OCI-LY1 (cell line): ENCODE measurements around the gene C7.
"Not testable (repeated sequence)": the region's sequence is repeated elsewhere in the genome, so short reads cannot be mapped to it uniquely, and the experiment has no call there.

Experiments used
- H2AFZ ChIP-seq: fragments of 200-600 bp; sonication (generic), shearing (Covaris generic); 2 replicates; pipeline ENCODE4 v1.6.0; 2014; ENCODE audit warnings: antibody characterized with exemption, mild to moderate bottlenecking, low read length
- H3F3A ChIP-seq: fragments of 200-600 bp; sonication (generic), shearing (Covaris generic); 2 replicates; pipeline ENCODE4 v1.6.0; 2014; ENCODE audit warnings: mild to moderate bottlenecking, antibody characterized with exemption, low read length, moderate library complexity; ENCODE audit not compliant: insufficient read depth
- H3K27ac ChIP-seq: fragments of 200-600 bp; sonication (generic); 2 replicates; pipeline ENCODE4 v1.5.1; 2014; ENCODE audit warnings: low read length, mixed run types, mild to moderate bottlenecking, low read depth; ENCODE audit not compliant: poor library complexity, severe bottlenecking
- H3K27me3 ChIP-seq: fragments of 200-600 bp; sonication (generic); 2 replicates; pipeline ENCODE4 v1.6.0; 2014; ENCODE audit warnings: antibody characterized with exemption, mild to moderate bottlenecking, low read length, moderate library complexity; ENCODE audit not compliant: insufficient read depth
- H3K36me3 ChIP-seq: fragments of 200-600 bp; sonication (generic); 2 replicates; pipeline ENCODE4 v1.6.1; 2014; ENCODE audit warnings: mild to moderate bottlenecking, antibody characterized with exemption, low read length, moderate library complexity, mixed read lengths; ENCODE audit not compliant: insufficient read depth
- H3K4me1 ChIP-seq: fragments of 200-600 bp; sonication (generic); 2 replicates; pipeline ENCODE4 v1.5.1; 2014; ENCODE audit warnings: mild to moderate bottlenecking, low read length, moderate library complexity; ENCODE audit not compliant: insufficient read depth, severe bottlenecking
- H3K4me2 ChIP-seq: fragments of 200-600 bp; sonication (generic), shearing (Covaris generic); 2 replicates; pipeline ENCODE4 v1.6.1; 2014; ENCODE audit warnings: low read length
- H3K4me3 ChIP-seq: fragments of 200-600 bp; sonication (generic); 2 replicates; pipeline ENCODE4 v1.5.1; 2014; ENCODE audit warnings: low read length, low read depth, mild to moderate bottlenecking, mixed read lengths; ENCODE audit not compliant: poor library complexity, severe bottlenecking
- H3K79me2 ChIP-seq: fragments of 200-600 bp; shearing (Covaris generic); 2 replicates; pipeline ENCODE4 v1.6.1; 2016; ENCODE audit warnings: mixed run types, low read length, mixed read lengths; ENCODE audit not compliant: insufficient read depth
- H3K9ac ChIP-seq: fragments of 200-600 bp; sonication (generic), shearing (Covaris generic); 2 replicates; pipeline ENCODE4 v1.6.1; 2014; ENCODE audit warnings: mild to moderate bottlenecking, low read length, mixed read lengths
- H3K9me2 ChIP-seq: fragments of 200-600 bp; sonication (generic), shearing (Covaris generic); 2 replicates; pipeline ENCODE4 v1.6.1; 2014; ENCODE audit warnings: low read depth, mild to moderate bottlenecking, low read length, mixed read lengths
- H3K9me3 ChIP-seq: fragments of 200-600 bp; shearing (Covaris generic); 2 replicates; pipeline ENCODE4 v1.6.1; 2014; ENCODE audit warnings: low read length, mixed read lengths
- H4K20me1 ChIP-seq: fragments of 200-600 bp; sonication (generic), shearing (Covaris generic); 2 replicates; pipeline ENCODE4 v1.6.0; 2016; ENCODE audit warnings: mild to moderate bottlenecking, low read length; ENCODE audit not compliant: insufficient read depth
- EZH2 ChIP-seq: fragments of 200-600 bp; sonication (generic), shearing (Covaris generic); IDR thresholded peaks from 2 replicates; pipeline ENCODE4 v1.8.0; 2017; ENCODE audit warnings: borderline replicate concordance, mixed run types, mild to moderate bottlenecking, antibody characterized with exemption, low read length, moderate library complexity, mixed read lengths
- TF ChIP-seq, protein P1 (sequence below): fragments of 200-600 bp; sonication (generic), shearing (Covaris generic); IDR thresholded peaks from 2 replicates; pipeline ENCODE4 v1.5.1; 2017; ENCODE audit warnings: mild to moderate bottlenecking, antibody characterized with exemption, low read length, moderate library complexity, mixed read lengths

Gene C7

DNA sequence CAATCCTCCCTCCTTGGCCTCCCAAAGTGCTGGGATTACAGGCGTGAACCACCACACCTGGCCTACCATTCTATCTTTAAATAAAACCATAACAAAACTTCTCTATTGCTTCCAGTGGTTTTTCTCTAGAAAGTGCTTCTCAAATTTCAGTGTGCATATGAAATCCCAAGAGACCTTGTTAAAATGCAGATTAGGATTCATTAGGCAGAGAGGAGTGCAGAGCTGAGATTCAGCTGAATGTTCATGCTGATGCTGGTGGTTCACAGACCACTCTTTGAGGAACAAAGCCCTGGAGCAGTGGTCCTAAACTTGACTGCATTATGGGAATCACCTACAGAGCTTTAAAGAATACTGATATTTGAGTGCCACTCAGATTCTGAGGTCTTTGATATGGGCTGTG, 39.9 kb upstream of the C7 start:
- no peak overlapping the region for H3K9ac ChIP-seq
- H3F3A ChIP-seq: no peaks in the 10 kb centered on the region
- no peaks in the 10 kb centered on the region for H3K9me3 ChIP-seq
- H3K36me3 ChIP-seq: no peaks in the 10 kb centered on the region
- no peak overlapping the region for H3K4me3 ChIP-seq
- H3K27me3 ChIP-seq: no peaks in the 10 kb centered on the region
- no peak overlapping the region for H3K4me2 ChIP-seq
- H3K79me2 ChIP-seq: no peaks in the 10 kb centered on the region
- no peaks in the 10 kb centered on the region for H4K20me1 ChIP-seq
- H3K9me2 ChIP-seq: no peaks in the 10 kb centered on the region
- no peaks in the 10 kb centered on the region for H3K4me1 ChIP-seq
- H2AFZ ChIP-seq: no peak overlapping the region
- TF ChIP-seq, protein P1, sequence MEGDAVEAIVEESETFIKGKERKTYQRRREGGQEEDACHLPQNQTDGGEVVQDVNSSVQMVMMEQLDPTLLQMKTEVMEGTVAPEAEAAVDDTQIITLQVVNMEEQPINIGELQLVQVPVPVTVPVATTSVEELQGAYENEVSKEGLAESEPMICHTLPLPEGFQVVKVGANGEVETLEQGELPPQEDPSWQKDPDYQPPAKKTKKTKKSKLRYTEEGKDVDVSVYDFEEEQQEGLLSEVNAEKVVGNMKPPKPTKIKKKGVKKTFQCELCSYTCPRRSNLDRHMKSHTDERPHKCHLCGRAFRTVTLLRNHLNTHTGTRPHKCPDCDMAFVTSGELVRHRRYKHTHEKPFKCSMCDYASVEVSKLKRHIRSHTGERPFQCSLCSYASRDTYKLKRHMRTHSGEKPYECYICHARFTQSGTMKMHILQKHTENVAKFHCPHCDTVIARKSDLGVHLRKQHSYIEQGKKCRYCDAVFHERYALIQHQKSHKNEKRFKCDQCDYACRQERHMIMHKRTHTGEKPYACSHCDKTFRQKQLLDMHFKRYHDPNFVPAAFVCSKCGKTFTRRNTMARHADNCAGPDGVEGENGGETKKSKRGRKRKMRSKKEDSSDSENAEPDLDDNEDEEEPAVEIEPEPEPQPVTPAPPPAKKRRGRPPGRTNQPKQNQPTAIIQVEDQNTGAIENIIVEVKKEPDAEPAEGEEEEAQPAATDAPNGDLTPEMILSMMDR: no peak
- TF ChIP-seq EZH2: no peak
- H3K27ac ChIP-seq: no peak overlapping the region

DNA sequence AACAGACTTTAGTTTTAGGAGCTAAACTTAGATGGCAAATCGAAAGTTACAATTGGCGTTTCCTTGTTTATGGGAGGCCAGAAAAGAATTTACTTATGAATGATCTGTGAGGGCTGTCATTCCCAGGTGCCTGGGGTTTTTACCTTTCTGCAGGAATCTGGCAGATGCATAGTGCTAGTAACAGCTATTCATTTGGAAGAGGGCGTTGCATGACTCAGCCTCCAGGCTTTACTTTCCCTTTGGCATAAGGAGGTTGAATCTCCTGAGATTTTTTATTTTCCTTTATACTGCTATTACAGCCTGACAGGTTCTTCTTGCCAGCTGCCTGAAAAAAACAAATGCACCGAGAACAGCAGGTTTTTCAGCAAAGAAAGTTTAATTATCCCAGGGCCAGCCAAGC, 38.1 kb upstream of the C7 start:
- Histone ChIP-seq H3K4me3 (no peak overlapping the region), H3K4me1 (no peaks in the 10 kb centered on the region), H4K20me1 (no peaks in the 10 kb centered on the region), H3K36me3 (no peaks in the 10 kb centered on the region), H3K27me3 (no peaks in the 10 kb centered on the region), H3K27ac (no peak overlapping the region), H3K79me2 (no peaks in the 10 kb centered on the region), H3K9me3 (no peaks in the 10 kb centered on the region), H3F3A (no peaks in the 10 kb centered on the region), H3K4me2 (no peak overlapping the region), H3K9me2 (no peaks in the 10 kb centered on the region), H2AFZ (no peak overlapping the region), H3K9ac (no peak overlapping the region)
- TF ChIP-seq, protein P1: no peak
- no peak for TF ChIP-seq EZH2

DNA sequence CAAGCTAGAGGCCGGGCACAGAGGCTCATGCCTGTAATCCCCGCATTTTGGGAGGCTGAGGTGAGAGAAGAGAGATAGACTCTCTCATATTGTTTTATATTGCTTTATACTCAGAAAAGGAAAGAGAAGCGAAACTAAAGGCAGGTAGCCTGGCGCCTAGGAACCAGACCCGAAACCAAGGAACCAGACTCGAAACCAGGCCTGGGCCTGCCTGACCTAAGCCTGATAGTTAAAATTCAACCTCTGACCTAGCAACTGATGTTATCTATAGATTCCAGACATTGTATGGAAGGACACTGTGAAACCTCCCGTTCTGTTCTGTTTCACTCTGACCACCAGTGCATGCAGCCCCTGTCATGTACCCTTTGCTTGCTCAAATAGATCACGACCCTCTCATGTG, 37.0 kb upstream of the C7 start:
- not testable (repeated sequence) for H3K27me3 ChIP-seq, H4K20me1 ChIP-seq, H3K9me2 ChIP-seq, H3K9me3 ChIP-seq, H3K36me3 ChIP-seq, H3K9ac ChIP-seq, H3K4me3 ChIP-seq, H2AFZ ChIP-seq, H3K79me2 ChIP-seq, H3F3A ChIP-seq, H3K4me1 ChIP-seq, H3K4me2 ChIP-seq, H3K27ac ChIP-seq

DNA sequence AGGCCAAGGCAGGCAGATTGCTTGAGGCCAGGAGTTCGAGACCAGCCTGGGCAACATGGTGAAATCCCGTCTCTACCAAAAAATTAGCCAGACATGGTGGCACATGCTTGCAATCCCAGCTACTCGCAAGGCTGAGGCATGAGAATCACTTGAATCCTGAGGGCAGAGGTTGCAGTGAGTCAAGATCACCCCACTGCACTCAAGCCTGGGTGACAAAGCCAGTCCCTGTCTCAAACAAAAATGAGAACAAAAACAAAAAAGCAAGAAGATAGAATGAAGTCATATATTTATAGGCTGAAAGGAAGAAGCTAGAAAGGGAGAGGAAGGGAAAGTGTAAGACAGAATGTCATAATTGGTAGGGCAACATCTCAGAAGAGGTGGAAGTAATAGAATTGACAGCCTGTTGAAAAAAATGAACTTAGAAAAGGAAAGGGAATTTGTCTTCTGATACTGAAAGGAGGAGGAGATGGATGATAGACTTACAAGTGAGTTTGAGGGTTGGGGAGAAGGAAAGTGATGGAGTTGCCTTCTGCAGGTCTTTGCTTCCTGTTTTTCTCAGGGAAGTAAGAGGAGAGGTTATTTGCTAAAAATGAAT, 35.9 kb upstream of the C7 start:
- H3K36me3 ChIP-seq: no peaks in the 10 kb centered on the region
- no peak overlapping the region for H3K27ac ChIP-seq
- no peaks in the 10 kb centered on the region for H3K9me2 ChIP-seq
- H3K4me2 ChIP-seq: no peak overlapping the region
- H3K9me3 ChIP-seq: 0 out of 2 replicates have a peak, but pooled peaks cover 3% of the 10 kb centered on the region
- no peak overlapping the region for H2AFZ ChIP-seq
- no peaks in the 10 kb centered on the region for H3K79me2 ChIP-seq
- no peak overlapping the region for H3K9ac ChIP-seq
- no peak for TF ChIP-seq EZH2
- TF ChIP-seq, protein P1: no peak
- H4K20me1 ChIP-seq: no peaks in the 10 kb centered on the region
- H3K27me3 ChIP-seq: no peaks in the 10 kb centered on the region
- no peaks in the 10 kb centered on the region for H3K4me1 ChIP-seq
- no peaks in the 10 kb centered on the region for H3F3A ChIP-seq
- no peak overlapping the region for H3K4me3 ChIP-seq
